Activated naive CD4-positive, alpha-beta T cell treated with Interleukin-2 at 50 U/mL for 16 hours (primary cell): ENCODE data around the gene SLBP.
A peak's percentile ranks its signal among the peaks of the same experiment; 100 is the strongest.
"Not testable (repeated sequence)": the region's sequence is repeated elsewhere in the genome, so short reads cannot be mapped to it uniquely, and the experiment has no call there.

ENCODE experiments used
- DNase-seq: peaks from one replicate; pipeline ENCODE4 v3.0.0-alpha.2; 2020

Gene SLBP

DNA sequence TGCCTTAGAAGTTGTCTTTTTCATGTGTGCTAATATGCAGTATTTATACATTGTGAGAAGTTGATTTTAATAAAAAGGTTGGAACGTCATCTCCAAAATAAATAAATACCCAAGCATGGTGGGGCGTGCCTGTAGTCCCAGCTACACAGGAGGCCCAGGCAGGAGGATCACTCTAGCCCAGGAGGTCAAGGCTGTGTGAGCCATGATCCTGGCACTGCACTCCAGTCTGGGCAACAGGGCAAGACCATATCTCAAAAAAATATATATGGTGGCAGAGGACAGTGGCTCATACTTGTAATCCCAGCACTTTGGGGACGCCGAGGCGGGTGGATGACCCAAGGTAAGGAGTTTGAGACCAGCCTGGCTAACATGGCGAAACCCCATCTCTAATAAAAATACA is 6.4 kb downstream of the SLBP start:
- DNase-seq, result no peak

DNA sequence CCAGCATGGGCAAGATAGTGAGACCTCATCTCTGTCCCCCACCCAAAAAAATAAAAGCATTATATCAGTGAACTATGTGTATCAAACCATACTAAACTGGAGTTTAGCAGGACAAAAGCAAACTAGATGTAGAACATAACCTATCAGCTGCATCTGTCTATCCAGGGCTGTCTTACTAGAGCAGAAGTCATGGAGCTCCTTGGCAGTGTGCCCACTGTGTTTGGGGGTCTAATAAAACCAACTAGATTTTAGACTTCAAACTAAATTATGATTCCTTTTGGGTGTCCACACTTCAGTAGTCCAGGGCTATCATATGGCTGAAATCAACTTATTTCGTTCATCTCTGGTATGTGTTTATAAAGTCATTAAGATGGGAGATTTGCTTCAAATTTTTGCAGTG is 8.3 kb downstream of the SLBP start:
- DNase-seq, result no peak

DNA sequence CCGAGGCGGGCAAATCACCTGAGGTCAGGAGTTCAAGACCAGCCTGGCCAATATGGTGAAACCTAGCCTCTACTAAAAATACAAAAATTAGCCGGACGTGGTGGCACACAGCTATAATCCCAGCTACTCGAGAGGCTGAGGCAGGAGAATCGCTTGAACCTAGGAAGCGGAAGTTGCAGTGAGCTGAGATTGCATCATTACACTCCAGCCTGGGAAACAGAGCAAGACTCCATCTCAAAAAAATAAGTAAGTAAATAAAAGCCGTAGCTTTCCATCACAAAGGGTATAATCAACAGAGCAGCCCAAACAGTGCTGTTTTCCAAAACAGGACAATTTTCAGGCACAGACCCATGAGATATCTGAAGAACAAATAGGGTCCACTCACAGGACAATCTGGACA is 10.4 kb downstream of the SLBP start:
- DNase-seq, result not testable (repeated sequence)

DNA sequence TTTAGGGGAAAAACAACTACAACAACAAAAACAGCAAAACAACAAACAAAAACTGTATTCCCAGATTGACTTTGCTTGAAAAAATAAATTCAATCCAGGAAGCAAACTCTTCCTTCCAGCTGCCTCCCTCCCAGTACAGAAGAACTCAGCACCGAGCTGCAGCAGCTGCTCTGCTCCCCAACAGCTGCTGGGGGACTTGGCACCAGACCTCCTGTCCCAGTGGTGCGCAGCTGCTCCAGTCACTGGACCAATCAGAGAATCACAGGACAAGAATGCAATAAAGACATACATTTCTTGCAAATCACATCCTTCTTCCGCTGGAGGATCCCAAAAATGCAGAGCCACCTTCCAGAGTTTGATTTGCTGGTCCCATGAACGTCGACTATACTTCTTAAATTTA is 16.2 kb downstream of the SLBP start:
- no peak for DNase-seq

DNA sequence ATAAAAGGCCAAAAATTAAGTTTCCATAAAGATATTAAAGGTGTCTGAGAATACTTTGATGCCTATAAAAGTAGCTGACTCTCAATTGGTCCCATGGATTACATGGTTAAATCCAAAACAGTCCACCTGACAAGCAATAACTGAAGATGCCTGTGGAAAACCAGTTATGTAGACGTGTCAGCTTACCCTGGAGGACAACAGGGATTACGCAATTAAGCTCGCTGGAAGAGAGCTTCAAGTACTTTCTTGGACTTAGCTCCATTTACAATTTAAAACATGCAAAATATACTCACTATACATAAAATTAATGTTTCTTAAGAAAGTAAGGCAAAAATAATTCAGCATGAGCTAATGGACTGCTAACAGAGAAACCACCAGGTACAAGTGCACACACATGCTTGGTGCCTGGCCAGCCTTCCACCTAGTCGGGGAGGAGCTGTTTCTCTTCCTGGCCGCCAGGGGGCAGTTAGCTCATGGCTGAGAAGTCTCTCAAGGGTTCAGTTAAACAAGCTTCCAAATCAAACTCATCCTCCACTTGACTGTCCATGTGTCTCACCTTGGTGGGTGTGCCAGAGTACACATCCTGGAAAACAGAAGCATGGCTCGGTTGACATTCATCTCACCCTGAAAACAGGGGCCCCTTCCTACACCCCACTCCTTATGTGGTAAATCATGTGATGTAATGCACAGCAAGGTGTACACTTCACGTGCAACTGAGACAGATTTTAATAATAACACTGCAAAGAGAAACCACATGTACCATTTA is 18.8 kb downstream of the SLBP start:
- peak; percentile 78 for DNase-seq

DNA sequence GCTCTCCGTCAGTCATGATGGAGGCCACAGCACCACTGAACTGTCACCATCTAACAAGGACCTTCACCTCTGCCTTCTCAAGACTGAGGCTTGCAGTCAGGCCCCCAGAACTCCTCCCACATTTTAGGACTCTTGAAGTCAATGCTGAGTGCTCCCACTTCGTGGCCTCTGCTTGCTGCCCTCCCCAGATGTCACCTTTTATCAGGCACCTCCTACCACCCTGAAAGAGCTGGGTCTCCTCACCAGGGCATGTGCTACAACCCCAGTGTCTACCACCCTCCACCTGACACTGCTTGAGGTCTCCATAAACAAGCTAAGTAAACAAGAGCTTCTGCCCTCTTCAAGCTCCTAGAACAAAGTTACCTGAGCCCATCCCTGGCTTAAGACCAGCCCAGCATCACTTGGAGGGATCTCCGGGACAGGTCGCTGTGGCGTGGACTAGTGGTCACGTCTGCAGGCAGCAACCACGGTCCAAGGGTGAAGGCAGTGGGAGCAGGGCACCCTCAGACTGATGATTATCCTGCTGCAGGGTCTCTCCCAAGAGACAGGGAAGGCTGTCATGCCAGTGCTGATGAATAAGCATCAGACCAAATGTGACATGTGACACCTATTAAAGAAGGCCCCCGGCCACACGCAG is 20.3 kb downstream of the SLBP start:
- no peak for DNase-seq

DNA sequence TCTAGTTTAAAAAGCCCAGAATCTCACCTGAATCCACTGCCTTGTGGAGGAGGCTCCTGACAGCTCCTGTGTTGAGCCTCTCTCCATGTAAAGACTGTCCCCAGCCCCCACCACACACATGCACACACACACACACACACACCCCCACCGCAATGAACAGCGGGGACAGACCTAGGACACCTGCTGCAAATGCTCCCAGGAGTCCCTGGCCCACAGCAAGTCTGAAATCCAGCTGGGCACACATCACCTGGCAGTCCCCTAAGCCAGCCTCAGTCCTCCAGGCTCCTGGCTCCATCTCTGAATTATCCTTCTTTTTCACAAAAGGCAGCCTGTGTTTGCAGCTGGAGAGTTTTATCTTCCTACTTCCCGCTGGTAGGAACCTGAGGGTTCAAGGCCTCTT is 21.4 kb downstream of the SLBP start:
- no peak for DNase-seq

DNA sequence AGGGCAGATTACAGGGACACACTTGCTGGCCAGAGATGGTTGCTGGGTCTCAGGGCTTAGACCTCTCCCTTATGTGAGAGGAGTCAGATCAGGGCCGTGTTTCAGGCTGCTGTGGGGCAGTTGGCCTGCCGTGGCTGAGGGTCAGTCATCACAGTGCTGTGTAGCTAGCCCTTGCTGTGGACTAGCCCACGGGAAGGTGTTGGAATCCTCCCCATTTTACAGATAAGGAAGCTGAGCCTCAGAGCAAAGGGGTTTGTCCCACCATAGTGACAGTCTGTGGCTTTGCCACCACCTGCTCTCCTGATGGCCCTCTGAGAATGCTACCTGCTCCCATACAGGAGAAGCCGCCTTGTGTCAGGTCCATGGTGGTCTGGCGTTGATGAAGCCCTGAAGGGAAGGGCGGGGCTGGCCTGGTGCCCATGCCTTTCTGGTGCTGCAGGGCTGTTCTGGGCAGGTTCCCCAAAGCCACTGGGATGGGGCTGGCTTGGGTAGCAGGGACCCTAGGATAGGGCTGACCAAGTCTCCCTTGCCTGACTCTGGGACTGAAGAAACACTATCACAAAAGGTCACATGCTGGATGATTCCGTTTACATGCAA is 25.6 kb downstream of the SLBP start:
- no peak for DNase-seq

DNA sequence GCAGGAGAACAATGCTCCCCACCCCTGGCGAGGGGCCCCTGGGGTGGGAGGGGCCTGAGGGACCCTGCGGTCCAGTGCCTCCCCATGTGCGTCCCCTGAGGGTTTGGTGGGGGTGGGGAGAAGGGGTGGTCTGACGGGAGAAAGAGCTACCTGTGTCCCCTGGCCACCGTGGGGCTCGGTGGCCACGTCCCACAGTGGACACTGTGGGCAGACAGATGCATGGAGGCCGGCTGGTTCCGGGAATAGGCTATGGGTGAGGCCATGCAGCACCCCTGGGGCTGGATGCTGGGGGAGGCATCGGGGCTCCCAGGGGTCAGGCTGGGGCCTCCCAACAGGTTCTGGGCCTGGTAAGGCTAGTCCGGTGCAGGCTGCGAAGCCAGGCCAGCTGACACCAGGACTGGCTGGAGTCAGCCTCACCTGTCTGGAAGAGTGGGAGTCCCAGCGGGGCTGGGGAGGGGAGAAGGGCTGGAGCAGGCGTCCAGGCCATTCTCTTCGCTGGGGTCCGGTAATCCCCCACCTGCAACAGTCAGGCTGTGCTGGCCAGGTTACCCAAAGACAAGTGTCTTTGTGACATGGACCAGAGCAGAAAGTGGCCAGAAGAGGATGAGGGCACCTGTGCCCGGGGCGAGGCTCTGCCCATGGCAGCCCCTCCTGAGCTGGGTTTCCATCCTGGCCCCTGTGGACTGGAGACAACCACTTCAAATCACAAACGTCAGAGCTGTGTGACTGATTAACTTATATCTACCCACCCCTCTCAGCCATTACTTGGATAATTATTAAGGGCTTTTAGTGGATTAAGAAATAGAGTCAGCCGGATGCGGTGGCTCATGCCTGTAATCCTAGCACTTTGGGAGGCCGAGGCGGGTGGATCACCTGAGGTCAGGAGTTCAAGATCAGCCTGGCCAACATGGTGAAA is 26.6 kb downstream of the SLBP start:
- no peak for DNase-seq

DNA sequence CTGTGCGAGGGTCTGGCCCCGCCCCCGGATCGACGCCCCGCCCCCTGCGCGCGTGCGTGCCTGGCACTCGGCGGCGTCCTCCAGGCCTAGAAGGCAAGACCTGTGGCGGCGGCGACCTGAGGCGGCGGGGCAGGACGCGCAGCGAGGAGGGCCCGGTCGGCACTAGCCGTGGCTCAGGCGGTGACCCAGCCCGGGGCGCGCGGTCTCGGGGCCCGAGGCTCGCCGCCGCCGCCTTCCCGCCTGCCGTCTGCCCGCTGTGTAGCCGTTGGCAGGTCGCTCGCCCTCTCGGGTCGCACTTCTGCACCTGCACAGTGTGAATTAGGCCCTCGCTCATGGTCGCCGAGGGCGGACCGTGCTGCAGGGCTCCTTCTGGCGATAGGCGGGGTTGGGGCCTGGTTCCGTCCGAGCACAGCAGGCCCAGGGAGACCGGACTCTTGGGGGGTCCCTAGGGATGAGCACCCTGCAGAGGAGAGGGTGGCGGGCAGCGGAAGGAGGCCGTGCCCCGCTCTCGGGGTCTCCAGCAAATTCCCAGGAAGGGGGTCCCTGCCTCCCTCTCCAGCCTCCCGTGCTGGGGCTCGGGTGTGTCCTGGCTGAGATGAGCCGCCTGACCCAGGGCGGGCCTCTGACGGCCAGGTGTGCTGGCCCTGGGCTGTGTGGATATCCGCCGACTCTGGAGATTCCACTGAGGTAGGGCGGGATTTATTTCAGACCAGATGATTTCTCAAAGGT is 27.4 kb downstream of the SLBP start:
- DNase-seq, result no peak

DNA sequence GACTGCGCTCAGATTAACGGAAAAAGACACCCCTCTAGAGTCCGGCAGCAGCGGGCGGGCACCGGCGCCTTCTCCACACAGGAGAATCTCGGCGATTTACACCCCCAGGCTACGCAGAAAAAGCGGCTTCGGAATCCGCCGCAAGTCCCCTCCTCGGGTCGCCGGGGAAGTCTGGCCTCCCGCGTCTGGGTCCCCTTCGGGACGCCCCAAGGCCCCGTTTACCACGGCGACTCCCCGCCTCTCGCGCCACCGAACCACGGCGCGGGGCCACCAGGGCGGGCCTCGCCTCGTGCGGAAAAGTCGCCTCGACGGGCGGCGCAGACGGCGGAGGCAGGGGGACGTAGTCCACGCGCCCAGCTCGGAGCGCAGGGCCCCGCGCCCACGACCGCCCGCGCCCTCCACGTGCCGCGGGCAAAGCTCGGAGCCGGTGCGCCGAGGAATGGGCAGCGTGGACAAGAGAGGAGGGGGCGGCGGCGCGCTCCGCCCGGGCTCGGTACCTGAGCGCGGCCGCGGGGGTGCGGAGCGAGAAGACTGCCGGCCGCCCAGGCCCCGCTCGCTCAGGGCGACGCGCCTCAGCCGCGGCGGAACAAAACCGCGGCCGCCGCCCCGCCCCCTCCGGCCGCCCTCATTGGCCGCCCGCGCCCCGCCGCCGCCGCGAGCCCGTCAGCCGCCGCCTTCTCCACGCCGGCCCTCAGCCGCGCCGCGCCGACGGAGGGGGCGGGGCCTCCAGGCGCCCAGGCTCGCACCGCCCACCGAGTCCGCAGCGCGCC is 28.2 kb downstream of the SLBP start, which contains the start of gene FAM53A:
Gene FAM53A (minus strand): TSS at position 578 of the 770 bp plus-strand sequence. CDS start 15,572 bp downstream, outside the sequence.
- peak; percentile 94 for DNase-seq

DNA sequence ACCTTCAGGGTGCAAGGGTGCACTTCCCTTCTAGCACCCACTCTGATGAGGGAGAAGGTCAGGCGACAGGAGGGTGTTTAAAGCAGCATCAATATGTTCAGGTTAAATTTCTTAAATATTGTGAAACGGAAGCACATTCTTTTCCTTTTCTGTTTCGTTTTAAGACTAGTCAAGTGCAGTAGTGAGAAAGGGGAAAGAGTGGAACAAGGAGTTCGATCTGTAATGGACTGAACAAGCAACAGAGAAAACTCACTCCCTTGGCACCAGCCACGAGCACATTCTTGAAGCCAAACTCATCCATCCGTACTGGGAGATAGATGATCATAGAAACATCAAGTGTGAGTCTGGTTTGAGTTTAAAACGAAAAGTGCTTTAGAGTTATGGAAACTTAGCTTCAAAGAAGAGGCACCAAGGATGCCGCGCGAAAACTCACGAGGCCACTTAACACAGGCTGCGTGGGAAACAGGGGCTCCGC is 28.8 kb downstream of the SLBP start:
- DNase-seq, result no peak

DNA sequence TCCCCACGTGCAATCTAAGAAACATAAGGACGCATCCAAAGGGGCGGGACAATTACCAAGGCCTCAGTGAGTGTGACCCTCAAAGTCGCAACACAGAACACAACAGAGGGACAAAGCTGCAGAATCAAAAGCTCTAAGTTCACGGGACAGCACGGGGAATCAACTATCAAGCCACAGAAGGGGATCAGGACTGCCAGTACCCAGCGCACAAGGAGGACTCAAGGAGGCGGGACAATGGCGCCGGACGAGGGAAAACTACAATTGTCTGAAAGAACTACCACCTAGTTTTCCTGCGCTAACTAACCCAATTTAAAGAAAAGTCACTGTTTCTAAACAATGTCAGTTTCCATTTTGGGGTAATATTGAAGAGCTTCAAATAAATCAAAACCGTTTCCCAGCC is 29.3 kb downstream of the SLBP start:
- no peak for DNase-seq

DNA sequence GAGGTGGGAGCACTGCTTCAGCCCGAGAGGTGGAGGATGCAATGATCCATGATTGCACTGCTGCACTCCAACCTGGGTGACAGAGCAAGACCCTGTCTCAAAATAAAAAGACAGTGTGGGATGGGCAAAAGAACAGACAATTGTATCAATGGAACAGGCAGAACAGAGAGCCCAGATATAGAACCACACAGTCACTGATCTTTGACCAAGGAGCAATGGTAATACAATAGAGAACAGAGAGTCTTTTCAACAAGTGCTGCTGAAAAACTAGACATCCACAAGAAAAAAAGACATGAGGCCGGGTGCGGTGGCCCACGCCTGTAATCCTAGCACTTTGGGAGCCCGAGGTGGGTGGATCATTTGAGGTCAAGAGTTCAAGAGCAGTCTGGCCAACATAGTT is 33.9 kb downstream of the SLBP start:
- DNase-seq, result no peak

DNA sequence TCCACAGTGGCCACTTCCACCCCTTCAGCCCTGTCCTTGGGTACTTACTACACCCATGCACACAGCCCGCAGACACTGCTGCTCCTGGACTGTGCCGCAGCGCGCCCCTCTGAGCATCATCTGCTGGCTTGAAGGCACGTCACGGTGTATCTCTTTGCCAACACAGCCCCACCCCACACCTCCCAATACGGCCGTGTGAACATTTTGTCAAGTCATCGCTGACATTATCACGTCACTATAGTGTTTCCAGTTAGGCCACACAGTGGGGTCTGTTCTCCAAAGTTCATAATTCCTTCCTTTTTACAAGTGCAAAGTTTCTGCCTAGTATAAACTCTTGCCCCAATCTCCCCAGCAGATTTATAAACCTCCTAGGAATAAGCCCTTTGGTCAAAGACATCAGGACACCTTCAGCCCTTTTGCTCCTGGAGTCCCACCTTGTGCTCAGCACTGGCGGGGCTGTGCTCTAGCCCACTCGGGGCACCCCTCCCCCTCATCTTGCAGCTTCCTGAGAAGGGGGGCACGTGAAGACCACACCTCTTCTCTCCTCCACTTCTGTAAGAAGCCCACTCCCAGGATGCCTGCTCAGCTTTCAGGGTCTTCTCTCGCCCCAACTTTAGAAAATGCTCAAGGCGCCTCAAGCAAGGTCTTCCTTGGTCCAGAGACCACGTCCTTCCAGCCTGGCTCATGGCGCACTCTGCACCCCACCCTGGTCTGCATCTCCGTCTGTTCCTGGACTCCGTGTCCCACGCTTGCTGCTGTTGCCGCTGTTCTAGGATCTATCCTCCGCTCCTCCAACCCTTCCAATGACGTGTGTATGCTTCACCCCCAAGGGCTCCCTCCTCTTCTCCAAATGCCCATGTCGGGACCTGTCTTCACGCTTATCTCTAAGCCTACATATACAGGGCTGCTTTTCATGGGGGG is 35.3 kb downstream of the SLBP start:
- DNase-seq, result no peak

DNA sequence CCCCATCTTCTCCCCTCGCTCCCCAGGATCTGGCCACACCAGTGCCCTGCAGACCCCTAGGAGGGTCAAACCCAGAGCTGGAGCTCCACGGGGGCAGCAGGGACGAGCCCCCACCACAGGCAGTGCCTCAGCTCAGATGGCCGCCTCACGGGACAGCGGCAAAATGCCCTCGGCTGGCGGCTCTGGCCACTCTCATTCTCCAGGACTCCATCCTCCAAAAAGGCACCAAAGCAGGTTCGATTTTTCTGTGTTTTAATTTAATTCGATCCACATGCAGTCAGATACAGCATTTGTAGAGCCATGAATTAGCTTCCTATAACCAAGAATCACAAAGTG is 36.3 kb downstream of the SLBP start:
- DNase-seq, result no peak

DNA sequence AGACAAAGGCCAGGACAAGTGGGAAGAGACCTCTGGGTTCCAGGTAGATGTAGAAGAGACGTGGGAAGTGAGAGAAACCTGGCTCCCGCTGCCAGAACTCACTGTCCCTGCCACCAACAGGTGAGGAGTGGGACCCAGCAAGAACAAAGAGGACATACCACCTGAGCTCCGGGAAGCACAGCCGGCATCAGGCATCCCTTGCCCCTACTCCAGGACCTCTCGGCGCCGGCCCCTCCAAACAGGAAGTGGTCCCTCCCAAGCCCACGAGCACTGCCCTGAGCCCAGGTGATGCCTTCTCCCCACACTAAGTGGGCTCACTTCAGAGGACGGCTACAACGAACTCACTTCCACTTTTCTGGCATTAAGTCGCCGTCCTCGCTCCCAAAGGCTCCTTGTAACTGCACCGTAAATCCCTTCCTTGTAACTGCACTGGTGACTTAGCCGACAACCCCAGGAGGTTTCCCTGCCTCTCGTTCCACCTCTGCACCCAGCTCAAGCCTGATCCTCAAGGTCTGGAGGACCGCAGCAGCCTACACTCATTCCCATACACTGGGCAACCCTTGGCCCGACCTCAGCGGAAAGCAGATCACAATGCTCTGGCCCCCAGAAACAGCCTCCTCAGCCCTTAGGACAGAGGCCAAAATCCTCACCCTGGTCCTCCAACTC is 36.9 kb downstream of the SLBP start:
- DNase-seq, result no peak

DNA sequence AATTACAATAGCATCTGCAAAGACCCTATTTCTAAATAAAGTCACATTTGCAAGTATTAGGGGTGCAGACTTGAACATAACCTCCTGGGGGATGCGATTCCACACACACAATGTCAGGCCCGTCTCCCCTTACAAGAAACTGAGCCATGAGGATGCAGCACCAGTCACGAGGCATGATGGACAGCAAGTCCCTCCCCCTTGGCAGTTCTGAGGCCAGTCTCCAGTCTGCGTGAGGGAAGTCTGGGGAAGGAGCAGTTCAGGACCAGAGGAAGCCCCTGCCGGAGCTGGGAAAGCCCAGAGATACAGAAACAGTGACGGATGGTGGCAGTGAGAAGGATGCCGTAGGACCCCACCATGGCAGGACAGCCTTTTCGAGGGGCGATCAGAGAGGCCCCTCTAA is 37.4 kb downstream of the SLBP start:
- no peak for DNase-seq

DNA sequence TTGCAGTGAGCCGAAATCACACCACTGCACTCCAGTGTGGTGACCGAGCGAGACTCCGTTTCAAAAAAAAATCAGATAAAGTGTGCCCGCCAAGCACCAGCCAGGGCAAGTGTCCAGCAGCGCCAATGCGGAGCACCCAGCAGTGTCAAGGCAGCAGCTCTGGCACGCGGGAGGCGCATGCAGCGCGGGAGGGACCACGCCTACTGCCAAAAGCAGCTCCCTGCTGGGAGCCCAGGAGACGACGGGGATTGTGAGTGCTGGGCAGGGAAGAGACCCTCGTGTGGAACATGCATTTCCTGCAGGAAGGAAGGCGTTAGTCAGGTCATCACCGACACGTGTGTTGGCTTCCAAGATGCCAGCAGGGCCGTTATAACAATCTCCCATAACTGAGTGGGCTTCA is 38.4 kb downstream of the SLBP start:
- DNase-seq, result no peak

DNA sequence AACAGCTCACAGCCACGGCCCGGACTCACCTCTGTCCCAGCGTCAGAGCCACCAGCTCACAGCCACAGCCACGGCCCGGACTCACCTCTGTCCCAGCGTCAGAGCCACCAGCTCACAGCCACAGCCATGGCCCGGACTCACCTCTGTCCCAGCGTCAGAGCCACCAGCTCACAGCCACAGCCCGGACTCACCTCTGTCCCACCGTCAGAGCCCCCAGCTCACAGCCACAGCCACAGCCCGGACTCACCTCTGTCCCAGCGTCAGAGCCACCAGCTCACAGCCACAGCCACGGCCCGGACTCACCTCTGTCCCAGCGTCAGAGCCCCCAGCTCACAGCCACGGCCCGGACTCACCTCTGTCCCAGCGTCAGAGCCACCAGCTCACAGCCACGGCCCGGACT is 41.1 kb downstream of the SLBP start:
- DNase-seq, result not testable (repeated sequence)
